Stomach (tissue), 4 donors: ENCODE measurements around the gene DTNBP1.
"Not testable (repeated sequence)": the region's sequence is repeated elsewhere in the genome, so short reads cannot be mapped to it uniquely, and the experiment has no call there.

Experiments
- CTCF ChIP-seq, 7 experiments: fragments of 450-650 bp in 4 of 7; fragments of 200-600 bp in 3 of 7; sonication (generic) in 3 of 7; IDR thresholded peaks; one replicate each; pipeline ENCODE4 v1.5.1; 2016 to 2019; ENCODE audit warnings: antibody characterized with exemption in 7 of 7, control low read depth in 2 of 7, mild to moderate bottlenecking in 1 of 7
- EP300 ChIP-seq: sonication (generic); formaldehyde crosslinking; IDR thresholded peaks from one replicate; pipeline ENCODE4 v1.6.1; 2017; ENCODE audit warnings: antibody characterized with exemption
- POLR2AphosphoS5 ChIP-seq, 3 donors: sonication (generic); formaldehyde crosslinking; IDR thresholded peaks; one replicate each; pipeline ENCODE4 v1.6.1; 2016; ENCODE audit warnings: antibody characterized with exemption in 3 of 3

- not testable (repeated sequence) for TF ChIP-seq EP300; POLR2AphosphoS5 (IDR thresholded peaks at IDR 0.05); CTCF (IDR thresholded peaks at IDR 0.05)
Measured at GRCh38 chr6:15543332-15543917, 119.4 kb downstream of the DTNBP1 start.
